ENCODE results near the gene SEMA7A.

The SEMA7A gene

DNA sequence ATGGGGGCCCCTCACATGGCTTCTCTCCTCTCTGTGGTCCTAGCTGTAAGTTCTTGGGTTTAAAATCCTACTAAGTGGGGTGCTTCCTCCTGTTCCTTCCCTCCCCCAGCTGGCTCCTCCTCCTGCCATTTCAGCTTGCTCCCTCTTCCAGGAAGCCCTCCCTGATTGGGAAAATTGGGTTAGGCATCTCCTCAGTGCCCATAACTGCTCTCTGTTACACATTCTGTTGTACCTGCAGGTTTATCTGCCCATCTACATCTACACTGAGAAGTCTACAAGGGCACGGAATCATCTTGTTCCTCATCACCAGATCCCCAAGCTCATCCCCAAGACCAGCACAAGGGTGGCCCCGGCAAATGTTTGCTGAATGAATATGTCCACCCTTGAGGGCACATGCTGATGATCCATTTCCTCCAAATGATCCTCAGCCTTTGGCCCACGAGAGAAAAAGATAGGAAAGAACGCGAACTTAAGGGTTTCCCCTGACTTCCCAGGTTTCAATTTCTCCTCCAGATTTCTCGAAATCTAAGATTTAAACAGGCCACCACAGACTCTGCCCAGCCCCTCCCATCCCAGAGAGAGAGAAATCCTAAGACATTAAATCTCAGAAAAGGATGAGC lies 3.9 kb downstream of the SEMA7A start:
- DNase-seq, result no peak

DNA sequence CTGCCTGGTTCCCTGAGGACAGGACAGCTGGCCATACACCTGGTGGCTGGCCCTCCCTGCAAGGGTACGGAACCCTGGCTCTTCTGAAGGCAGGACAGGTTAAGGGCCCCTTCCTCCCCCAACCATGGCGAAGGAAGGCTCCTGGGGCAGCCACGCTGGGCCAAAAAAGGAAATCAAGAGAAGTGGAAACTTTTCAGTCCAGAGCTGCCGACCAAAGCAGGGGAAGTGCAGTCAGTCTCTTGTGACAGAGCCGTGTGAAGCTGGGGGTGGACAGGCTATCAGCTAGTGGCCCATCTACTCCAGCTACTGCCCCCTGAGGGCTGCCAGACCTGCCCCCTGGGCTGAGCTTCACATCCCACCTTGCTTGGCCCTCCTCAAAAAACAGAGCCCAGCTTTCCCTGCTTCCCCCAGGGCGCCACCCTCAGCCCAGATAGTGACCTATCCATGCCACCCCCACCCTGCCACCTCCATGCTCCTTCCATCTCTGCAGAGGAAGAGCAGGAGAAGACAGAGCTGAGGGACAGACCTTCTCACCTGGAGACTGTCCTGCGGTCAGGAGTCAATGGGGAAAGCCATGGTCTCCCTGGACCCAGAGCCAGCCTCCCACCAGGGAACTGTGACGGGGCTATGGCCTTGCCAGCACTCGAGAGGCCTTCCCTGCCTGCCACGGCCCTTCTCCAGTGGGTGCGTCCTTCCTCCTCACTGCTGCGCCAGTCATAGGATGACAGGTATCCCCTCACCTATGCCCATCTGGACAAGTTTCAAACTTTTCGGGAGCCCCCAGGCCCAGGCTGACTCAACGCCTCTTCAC lies 4.6 kb downstream of the SEMA7A start:
- DNase-seq, result no peak

DNA sequence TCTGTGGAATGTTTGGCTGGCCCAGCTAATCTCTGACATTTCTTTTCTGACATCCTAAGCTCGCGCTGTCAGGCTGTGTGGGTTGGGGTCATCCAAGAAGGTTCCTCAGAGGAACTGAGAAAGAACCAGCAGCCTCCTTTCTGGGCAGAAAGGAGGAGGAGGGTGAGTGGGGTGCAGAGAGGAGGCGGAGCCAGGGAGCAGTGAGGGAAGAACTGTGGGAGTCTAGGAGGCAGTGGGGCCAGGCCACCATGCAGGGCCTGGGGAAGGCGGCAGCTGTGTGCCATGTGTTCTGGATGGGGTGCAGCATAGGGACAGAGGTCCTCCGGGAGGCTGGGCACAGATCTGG lies 5.3 kb downstream of the SEMA7A start:
- DNase-seq, result no peak

DNA sequence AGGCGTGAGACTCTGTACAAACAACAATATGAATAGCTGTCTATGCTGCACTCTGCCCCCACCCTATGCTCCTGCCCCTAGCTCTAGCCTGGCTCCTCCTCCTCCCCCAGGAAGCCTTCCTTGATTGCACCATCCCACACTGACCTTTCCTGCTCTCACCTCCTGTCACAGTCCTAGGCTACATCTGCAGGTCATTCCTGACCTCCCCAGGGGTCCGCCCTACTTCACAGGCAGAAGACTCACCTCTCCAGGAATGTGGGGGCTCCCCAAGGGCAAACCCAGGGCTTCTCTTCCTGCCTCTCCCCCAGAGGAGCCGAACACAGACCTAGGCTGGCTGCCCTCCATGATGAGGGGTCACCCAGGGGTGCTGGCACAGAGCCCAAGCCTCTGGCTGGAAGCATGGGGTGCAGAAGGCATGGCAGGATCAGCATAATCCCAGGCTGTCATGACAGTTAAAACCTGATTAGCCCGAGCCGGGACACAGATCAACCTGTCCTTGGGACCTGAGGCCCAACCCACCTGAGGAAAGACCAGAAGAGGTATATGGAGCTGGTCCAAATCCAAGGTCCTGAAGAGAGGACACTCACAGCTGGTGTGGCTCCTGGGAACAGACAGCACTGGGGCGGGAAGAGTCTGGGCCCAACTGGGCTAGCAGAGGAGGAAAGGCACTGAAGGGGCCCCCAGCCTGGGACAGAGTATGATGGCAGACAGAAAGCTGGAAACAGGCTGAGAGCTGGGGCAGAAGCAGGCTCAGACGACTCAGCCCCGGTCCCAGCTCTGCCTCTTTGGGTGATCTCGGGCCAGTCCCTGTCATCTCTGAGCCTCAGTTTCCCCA lies 5.9 kb downstream of the SEMA7A start:
- DNase-seq, result no peak

DNA sequence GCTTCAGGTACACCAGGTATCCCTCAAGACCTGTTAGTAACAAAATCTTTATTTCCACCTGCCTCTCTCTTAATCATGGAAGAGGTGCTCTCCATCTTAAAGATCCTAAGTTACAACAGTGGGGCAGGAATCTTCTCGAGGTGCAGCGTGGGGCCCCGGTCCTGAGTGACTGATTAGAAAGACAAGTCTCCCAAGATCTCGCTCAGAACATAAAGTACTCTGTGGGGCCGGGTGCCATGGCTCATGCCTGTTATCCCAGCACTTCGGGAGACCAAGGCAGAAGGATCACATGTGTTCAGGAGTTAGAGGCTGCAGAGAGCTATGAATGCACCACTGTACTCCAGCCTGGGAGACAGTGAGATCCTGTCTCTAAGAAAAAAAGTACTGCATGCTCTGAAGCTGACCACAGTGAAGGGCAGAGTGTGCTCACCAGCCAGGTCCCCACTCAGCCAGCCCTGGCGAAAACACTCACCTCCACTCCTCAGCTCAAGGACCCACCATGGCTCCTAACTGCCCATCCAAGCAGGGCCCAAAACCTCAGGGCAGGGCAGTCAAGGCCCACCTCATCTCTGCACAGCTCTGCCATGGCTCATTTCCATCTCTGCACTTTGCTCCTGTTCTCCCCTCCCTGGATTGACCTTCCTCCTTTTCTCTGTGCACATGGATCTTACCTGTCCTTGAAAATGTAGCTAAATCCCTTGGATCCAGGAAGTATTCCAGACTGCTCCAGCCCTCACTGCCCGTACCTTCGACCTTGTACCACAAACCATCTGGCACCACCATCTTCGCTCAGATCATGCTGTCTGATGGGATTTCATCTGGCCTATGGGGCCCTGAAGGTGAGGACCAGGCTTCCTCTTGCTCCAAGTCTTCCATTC lies 7.1 kb downstream of the SEMA7A start:
- no peak for DNase-seq

DNA sequence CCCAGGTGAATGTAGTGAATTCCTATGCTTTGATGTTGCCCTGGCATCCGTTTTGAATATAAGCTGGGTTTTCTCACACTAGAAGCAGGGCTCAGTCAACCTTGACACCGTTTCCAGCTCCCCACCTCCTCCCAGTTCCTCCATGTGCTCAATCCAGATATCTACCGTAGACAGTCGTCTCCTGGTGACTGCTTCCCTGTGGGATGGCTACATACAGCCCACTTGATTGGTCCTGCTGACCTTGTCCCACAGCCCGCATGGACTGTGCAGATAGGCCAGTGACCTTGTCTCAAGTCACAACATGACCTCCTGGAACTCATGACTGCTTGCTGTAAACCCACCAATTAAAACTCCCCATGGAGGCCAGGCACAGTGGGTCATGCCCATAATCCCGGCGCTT lies 8.1 kb downstream of the SEMA7A start:
- no peak for DNase-seq

DNA sequence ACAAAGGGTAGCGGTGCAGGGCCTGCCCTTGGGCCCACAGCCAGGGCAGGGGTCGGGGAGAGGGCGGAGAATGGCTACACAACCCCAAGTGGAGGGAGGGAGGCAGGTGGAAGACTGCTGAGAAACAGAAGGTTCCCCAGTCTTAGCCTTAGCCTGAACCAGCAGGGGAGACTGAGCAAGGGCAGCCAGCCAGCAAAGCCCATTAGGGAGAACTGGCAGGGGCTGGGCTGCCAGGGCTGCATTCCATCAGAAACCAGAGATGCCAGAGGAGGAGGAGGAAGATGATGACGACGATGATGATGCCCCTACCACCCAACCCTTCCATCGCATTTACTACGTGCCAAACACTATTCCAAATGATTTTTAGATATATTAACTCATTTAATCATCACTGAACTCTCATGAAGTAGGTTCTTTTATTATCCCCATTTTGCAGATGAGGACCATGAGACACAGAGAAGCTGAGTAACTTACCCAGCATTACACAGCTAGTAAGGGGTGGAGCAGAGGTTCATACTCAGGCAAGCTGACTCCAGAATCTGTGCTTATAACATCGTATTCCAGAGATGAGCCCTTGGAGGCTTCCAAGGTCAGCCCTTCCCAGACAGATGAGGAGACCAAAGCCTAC lies 8.7 kb downstream of the SEMA7A start:
- DNase-seq, result no peak

DNA sequence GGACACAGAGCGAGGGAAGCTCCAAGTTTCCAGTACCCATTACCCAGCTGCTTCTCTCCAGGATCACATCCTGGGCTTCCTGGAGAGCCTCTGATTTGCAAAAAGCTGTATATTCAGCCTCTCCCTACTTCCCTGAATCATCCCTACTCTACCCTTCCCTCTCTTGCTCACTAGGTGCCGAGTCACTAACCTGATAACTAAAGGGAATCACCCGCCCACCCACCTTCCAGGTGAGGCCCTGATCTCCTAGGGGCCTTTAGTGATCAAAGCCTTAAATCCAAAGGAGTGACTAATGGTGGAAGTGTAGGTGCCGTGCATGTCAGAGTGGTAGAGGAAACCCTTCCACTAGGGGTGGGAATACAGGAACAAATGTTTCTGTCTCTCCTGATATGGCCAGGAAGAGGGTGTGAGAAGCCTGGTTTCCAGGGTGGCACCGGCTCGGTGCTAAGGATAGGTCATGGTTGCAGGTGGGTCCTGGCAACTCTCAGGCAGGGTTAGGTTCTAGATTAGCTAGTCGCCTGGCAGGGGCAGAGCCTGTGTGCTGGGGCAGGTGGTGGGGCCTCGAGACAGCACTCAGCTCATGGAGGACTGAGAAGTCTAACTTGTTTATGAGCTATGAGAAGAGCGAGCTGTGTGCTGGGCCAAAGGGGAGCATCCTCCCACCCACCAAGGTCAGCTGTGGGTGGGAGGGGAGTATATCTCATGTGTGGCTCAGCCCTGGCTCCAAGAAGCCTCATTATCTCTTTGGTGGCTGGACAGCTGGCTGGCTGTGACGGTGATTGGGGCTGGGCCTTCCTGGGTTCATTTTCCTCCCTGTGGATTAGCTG lies 10.1 kb downstream of the SEMA7A start:
- no peak for DNase-seq

DNA sequence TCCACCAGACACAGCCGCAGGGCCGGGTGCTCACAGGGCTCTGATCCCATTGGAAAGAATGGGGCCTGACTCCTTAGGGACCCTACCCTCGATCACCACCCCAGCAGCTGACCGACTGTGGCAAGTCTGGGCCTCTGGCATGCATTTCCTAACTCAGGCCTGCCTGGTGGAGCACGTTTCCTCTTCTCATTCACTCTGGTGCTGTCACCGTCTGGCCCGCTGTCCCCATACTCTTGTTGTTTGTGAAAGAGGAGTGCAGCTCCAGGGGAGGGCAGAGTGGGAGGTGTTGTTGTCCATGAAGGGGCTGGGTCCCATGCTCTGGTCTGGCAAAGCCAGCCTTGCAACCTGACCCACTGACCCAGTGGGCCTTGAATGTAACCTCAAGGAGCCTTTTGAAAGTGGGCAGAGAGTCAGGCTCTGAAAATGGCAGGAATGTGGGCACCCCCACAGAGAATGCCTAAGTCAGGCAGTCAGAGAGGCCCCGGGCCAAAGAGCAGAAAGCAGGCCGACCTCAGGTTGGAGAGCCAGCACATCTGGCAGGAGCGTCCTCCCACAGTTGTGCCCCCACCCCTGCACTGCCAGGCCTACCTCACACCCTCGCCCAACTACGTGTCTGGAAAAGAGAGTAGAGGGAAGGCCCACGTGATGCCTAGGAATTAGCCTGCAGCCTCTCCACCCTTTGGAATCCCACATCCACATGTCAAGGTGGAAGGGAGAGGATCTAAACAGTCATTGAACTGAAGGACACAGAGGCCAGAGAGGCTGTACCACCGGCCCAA lies 10.9 kb downstream of the SEMA7A start:
- no peak for DNase-seq

DNA sequence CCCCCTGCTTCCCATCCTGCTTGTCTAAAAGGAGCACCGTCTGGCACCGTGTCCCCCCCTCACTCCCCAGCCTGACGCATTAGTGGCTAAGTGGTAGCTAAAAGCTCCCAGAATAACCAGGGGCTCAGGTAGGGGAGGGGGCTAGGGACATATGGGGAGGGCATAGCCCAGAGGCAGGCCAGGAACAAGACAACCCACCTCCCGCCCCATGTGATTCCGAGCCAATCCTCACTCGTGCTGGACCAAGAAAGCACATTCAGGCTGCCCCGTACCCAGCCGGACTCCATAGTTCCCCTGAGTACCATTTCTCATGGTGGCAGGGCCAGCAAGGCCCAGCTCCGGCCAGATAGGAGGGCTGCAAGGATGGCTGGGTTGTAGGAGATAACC lies 11.5 kb downstream of the SEMA7A start:
- no peak for DNase-seq

DNA sequence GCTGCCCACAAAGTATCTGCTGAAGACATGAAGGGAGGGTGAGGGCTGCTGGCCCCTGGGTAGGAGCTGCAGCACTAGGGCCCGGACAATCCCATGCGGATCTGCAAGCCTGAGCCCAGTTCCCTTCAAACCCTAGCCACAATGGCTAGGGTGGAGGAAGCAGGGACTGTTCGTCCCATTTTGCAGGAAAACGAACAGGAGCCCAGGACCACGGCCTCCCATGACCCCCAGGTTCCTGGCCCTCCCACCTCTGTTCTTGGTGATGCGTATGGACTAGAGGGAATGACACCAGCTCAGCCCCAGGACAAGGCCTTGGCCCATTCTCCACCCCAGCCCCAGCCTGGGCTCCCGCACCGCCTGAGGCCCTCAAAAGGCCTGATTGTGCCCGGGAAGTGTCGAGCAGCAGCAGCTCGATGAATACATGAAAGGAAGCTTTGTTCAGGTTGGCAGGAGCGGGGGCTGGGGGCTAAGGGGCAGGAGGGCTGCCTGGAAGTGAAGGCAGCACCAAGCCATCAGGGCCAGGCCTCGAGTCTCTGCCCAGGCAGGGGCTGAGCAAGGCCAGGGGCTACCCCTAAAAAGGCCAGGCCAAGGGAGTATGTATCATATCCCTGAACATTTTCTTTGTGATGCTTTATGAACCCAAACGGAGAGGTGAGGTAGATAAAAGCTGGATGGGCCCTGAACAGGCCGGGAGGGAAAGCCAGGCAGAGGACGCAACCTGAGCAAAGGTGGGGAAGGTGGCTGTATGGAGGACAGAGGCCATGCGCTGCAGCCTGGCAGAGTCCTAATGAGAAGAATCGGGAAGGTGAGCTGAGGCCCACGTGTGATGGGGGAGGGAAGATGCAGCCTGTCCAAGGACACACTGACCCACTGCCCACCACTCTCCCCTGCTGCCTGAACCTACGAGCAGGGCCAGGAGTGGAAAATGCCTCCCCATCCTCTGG lies 12.2 kb downstream of the SEMA7A start:
- no peak for DNase-seq

DNA sequence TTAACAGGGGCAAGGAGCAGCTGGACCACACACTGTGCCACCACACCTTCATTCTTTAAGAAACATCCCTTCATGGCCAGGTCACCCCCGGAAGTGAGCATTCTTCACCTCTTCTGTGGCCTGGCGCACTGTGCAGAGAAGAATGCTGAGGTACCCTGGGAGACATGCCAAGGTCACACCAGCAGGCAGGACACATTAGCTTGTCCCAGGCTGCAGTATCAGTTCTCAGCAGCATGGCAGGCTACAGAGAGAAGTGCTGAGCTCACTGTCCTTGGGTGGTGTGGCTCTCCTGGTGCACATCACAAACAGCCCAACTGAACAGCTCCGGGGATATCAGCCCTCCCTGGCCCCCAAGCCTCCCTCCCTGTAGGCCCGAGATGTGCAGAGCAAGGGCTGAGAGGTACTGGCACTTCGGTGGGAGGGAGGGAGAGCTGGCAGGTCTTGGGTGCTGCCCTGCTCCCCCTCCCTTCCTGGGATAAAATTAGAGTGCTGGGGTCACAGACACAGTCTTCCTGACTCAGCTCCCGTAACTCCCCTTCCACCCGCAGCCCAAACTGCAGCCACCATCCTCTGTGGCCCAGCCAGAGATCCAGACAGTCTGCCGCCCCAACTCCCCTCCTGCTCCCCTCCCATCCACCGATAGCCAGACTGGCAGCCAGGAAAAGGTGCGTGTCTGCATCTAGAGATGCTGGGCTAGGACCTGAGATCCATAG lies 13.4 kb downstream of the SEMA7A start:
- DNase-seq, result no peak

DNA sequence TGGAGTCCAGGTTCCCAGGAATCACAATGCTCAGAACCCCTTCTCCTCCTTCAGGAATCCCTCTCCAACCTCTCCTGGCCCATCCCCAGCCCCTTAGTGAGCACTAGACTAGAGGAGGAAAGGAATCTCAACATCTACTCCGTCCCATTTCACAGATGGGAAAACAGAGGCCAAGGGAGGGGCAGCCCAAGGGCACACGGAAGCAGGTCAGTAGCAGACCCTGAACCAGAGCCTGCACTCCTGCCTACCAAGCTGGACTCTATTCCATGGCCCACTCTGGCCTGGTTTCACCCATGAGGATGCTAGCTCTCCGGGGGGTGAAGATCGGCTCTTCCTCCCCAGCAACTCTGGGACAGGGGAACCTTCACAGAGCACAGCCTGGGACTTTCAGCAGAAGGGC lies 14.3 kb downstream of the SEMA7A start:
- no peak for DNase-seq

DNA sequence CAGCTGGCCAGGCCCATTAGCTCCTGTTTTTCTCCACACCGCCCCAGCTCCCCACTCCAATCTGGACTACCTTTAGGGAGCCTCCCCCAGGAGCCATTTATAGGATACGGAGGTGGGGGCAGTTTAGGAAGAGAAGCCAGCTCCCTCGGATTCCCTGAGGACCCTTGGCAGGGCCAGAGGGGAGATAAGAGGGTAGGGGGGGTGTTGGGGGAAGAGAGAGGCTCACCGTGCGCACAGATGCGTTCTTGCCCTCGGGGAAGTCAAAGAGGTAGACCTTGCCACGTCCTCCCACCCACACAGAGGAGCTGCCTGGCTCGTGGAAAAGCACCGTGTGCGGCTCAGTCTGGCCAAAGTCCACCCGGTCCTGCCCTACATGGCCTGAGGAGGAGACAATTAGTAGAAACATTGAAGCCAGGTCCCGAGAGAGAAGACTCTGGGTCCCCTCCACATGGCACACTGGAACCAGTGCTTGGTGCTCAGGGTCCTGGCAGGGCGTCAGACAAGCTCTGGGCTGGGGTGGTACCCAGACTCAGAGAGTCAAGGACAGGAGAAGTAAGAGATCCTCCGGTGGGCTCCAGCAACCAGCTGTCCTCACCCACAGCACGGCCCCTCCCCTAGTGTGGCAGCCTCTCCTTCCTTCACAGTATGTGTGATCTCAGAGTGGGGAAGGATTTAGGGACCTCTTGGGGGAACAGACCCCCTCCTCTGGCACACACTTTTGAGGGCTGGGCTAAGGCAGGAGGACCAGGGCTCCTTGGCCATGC lies 15.0 kb downstream of the SEMA7A start:
- DNase-seq, result no peak

DNA sequence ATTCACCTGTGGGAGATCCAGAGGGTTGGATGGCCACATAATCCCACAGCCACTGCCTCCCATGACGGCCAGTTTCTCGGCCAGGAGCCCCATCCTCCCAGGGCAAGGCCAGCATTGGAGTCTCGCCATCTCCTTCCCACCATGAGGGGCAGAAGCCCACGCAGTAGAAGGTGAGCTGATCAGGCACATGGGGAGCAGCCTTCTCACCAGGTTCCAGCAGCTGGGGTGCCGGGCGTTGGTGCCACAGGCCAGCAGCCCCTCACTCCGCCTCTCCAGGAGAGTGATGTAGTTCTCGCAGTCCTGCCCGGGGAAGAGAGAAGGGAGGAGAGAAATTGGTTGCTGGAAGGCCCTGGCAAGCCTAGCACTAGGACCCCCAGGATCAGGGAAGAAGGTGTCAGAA lies 16.1 kb downstream of the SEMA7A start:
- DNase-seq, result no peak

DNA sequence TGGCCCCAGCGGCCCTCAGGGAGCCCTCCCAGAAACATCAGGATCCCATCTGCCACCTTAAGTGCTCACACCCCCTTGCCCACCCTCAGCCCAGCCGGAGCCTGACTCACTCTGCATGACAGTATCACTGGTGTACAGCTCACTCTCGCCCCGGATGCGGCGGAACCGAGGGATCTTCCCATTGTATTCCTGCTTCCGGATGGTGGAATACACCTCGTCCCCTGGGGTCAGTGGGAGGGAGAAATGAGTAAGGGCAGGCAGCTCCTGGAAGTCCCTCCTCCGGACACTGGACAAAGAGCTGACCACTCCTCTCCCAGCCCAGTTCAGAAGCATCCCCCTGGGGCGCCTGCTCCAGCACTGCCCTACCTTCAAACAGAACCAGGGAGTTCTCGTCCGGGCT lies 16.5 kb downstream of the SEMA7A start:
- DNase-seq, result no peak

DNA sequence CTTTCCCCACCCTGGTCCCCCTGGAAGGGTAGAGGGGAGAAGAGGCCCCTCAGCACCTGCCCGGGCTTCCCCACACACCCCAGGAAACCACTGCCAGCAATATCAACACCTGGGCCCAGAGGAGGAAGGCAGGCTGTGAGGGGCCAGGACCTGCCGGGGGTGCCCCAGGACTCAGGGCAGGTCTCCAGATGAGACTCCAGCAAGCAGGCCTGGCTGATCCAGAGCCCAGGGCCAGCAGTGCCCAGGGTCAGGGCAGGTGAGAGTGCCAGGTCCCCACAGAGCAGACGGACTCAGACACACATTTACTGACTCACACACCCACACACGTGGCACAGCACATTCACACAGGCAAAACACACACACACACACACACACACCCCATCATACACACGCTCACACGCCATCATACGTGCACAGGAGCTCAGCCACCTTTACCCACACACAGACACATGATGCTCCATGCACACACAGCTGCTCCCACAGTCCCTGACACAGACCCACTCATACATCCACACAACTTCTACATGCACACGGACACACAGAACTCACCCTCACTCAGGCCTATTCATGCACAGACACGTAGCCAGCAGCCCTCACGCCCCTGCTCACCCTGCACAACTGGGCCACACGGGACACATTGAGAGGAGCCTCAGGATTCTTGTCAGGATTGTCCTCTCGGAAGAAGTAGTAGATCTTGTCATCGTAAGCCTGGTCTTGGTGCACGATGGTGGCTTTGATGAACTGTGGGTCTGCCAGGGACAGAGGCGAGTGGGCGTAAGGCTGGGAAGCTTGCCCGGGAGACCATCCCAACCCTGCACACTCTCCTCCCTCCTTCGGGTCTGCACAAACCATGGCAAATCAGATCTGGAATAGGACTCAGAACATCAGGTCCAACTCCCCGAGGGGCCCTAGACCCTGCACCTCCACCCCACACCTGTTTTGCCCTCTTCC lies 17.5 kb downstream of the SEMA7A start:
- no peak for DNase-seq

Measured in NCI-H1417 treated with DMSO at 0.1 percent for 48 hours (cell line).